Measurements from ENCODE around the gene C3AR1. TPM values are rescaled to one million over a fixed set of nuclear protein-coding genes. Genes with fewer than 3 reads are reported as not detected.
"Not testable (repeated sequence)": the region's sequence is repeated elsewhere in the genome, so short reads cannot be mapped to it uniquely, and the experiment has no call there.

C3AR1 gene
- 0.50 and 0.62 TPM in 2 replicates for total RNA-seq

DNA sequence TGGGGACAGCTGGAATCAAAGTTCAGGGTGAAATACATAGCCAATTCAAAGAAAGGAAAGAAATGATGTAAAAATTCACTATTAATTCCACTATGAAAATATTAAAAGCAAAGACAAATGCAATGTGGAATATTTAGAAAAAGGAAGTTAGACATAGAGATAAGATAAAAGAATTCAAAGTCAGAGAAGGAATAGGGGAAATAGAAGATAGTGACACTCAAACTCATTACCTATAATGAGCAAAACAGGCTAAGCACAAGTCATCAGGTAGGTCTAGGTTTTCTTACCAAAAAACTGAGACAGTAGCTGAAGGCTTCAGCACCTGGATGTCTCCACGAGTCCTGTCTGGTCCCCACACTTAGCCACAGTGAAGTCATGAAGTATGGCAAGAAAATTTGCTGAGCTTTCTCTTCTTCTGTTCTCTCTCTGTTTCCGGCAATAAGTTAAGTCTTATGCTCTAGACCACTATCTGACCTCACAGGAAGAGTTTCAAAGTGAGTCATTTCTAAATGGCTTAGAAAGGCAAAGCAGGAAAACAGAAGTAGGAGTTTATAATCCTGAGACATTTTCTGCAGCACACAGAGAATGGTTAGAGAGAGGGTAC is at the start of gene C3AR1:
C3AR1 (minus strand) TSS at position 369 of the 604 bp plus-strand sequence. CDS start 6,174 bp downstream, outside the sequence.
- peak; percentile 37 for DNase-seq (ENCODE audit: low spot score)
- Mint-ChIP-seq H3K9me3 (no peaks in the 10 kb centered on the region), H3K27ac (peak within 1 kb of the TSS; percentile 62), H3K4me3 (ENCODE audit: low read depth) (peak within 1 kb of the TSS; percentile 37), H3K27me3 (ENCODE audit: low read depth) (no peaks in the 10 kb centered on the region), H3K4me1 (ENCODE audit: low read depth) (peaks cover 32% of the 10 kb centered on the region), H3K36me3 (ENCODE audit: low read depth) (no peaks in the 10 kb centered on the region)
- intact Hi-C loops (cut with micrococcal nuclease) = loop anchor here (1.0 kb wide), 1 partner anchor 16 kb away; the partner anchor contains the start of gene NECAP1

DNA sequence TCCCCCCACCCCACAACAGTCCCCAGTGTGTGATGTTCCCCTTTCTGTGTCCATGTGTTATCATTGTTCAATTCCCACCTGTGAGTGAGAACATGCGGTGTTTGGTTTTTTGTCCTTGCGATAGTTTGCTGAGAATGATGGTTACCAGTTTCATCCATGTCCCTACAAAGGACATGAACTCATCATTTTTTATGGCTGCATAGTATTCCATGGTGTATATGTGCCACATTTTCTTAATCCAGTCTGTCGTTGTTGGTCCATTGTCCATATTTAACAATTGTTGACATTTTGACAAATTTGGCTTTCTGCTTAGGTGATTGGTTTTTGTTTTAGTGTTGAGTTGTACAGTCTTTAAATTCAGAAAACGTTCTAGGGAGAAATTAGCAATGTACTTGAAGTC is 47.0 kb upstream of the C3AR1 start:
- H3K27me3 Mint-ChIP-seq (ENCODE audit: low read depth); H3K27ac Mint-ChIP-seq; intact Hi-C loops (cut with micrococcal nuclease); H3K4me1 Mint-ChIP-seq (ENCODE audit: low read depth); H3K9me3 Mint-ChIP-seq; H3K36me3 Mint-ChIP-seq (ENCODE audit: low read depth); H3K4me3 Mint-ChIP-seq (ENCODE audit: low read depth); DNase-seq (ENCODE audit: low spot score): not testable (repeated sequence)

DNA sequence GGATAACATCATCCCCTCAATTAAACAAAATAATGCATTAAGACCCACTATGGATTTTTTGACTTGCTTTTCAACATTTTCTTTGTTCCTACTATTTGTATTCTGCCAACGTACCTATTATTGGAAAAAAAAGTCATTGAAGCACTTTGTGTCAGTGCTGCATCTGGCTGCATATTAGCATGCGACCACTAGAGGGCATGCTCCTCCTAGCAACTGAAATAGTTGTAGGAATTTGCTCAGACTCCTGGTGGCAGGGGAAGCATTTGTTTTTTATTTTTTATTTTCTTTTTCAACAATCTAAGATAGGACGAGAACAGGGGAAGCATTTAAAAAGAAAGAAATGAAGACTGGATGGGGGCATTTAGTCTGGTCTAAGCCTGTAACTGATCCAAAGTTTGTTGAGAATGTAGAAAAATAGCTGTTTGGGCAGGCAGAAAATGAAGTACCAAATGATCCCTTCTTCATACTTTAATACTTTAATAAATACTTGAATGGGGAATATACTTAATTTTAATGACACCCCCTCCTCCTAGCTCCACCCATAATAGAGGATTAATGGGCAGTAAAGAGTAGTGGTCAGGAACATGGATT is 42.7 kb upstream of the C3AR1 start:
- Mint-ChIP-seq H3K4me3 (ENCODE audit: low read depth) (no peak overlapping the region), H3K27me3 (ENCODE audit: low read depth) (no peaks in the 10 kb centered on the region), H3K9me3 (peaks cover 11% of the 10 kb centered on the region), H3K36me3 (ENCODE audit: low read depth) (peaks cover 18% of the 10 kb centered on the region), H3K4me1 (ENCODE audit: low read depth) (peaks cover 9% of the 10 kb centered on the region), H3K27ac (no peak overlapping the region)
- intact Hi-C loops (cut with micrococcal nuclease) = loop anchor here (1.0 kb wide), 1 partner anchor 128 kb away; no protein-coding TSS in a partner anchor
- peak; percentile 66 for DNase-seq (ENCODE audit: low spot score)

DNA sequence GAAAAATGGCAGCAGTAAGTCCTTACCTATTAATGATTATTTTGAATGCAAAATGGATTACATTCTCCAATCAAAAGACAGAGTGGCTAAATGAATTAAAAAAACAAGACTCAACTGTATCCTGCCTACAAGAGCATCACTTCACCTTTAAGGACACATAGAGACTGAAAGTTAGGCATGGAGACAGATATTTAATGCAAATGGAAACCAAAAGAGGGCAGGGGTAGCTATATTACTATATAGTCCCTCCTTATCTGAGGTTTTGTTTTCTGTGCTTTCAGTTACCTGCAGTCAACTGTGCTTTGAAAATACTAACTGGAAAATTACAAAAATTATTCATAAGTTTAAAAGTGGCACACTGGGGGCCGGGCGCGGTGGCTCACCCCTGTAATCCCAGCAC is 33.1 kb upstream of the C3AR1 start:
- Mint-ChIP-seq H3K27me3 (ENCODE audit: low read depth) (no peaks in the 10 kb centered on the region), H3K4me3 (ENCODE audit: low read depth) (no peak overlapping the region), H3K36me3 (ENCODE audit: low read depth) (peaks cover 55% of the 10 kb centered on the region), H3K4me1 (ENCODE audit: low read depth) (peaks cover 22% of the 10 kb centered on the region), H3K27ac (no peak overlapping the region), H3K9me3 (no peaks in the 10 kb centered on the region)
- intact Hi-C loops (cut with micrococcal nuclease) = no loop called here
- no peak for DNase-seq (ENCODE audit: low spot score)

DNA sequence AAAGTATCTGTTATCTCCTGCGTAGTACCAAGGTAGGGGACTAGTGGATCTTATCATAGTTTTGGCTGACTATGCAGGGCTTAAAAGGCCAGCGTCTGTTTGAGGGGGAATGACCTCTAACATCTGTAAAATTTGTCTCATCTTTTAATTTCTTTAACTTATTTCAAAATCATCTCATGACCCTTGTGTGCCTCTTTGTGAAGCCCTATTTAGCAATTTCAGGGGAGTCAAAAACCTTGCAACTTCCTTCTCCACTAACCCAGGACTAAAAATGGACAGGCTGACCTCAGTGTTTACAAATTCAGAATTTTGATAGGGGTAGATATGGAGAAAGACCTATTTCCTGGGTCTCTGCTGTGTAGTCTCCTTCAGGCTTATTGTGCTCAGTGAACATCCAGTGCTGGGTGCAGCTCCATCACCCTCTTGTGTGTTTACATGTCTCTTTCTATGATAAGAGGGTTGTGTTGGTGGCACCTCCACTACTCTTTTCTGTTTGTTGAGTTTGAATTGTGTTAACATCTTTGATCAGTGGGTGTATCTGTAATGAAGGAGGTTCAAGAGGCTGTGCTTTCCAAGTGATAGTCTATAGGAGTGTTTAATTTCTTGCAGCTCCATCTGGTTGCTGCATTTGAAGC is 30.2 kb upstream of the C3AR1 start:
- Mint-ChIP-seq H3K4me3 (ENCODE audit: low read depth) (no peak overlapping the region), H3K27me3 (ENCODE audit: low read depth) (no peaks in the 10 kb centered on the region), H3K9me3 (no peaks in the 10 kb centered on the region), H3K27ac (no peak overlapping the region), H3K36me3 (ENCODE audit: low read depth) (peaks cover 81% of the 10 kb centered on the region), H3K4me1 (ENCODE audit: low read depth) (peaks cover 20% of the 10 kb centered on the region)
- no peak for DNase-seq (ENCODE audit: low spot score)
- intact Hi-C loops (cut with micrococcal nuclease) = no loop called here

DNA sequence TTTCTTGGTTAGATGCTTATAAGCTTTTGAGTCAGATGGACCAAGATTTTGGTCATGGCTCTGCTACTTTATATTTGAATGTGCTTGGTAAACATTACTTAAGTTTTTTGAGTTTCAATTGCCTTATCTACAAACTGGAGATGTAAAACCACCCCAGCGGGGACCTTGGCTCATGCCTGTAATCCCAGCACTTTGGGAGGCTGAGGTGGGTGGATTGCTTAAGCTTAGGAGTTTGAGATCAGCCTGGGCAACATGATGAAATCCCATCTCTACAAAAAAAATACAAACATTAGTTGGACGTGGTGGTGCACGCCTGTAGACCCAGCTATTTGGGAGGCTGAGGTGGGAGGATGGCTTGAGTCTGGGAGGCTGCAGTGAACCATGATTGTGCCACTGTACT is 27.1 kb upstream of the C3AR1 start:
- no peaks in the 10 kb centered on the region for H3K9me3 Mint-ChIP-seq
- intact Hi-C loops (cut with micrococcal nuclease) = no loop called here
- no peak for DNase-seq (ENCODE audit: low spot score)
- no peak overlapping the region for H3K4me3 Mint-ChIP-seq (ENCODE audit: low read depth)
- no peak overlapping the region for H3K27ac Mint-ChIP-seq
- H3K4me1 Mint-ChIP-seq (ENCODE audit: low read depth) = peaks cover 21% of the 10 kb centered on the region
- H3K36me3 Mint-ChIP-seq (ENCODE audit: low read depth) = peaks cover 78% of the 10 kb centered on the region
- H3K27me3 Mint-ChIP-seq (ENCODE audit: low read depth) = no peaks in the 10 kb centered on the region

DNA sequence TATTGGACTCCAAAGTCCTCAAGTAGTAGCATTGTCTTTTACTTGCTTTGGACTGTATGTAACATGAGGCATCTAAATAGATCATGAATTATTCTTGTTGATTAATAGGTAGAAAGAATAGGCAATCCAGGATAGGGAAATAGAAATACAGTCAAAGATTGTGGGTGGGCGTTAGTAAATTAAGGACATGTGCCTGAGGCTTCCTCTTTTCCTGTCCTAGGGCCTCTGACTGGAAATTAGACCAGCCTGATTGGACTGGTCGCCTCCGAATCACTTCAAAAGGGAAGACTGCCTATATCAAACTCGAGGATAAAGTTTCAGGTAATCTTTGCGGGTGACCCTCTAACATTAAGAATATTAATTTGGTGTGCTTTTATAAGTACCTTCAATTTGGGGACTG is 23.6 kb upstream of the C3AR1 start:
- intact Hi-C loops (cut with micrococcal nuclease) = loop anchor here (10.0 kb wide), 1 partner anchor 155 kb away; no protein-coding TSS in a partner anchor
- no peak for DNase-seq (ENCODE audit: low spot score)

DNA sequence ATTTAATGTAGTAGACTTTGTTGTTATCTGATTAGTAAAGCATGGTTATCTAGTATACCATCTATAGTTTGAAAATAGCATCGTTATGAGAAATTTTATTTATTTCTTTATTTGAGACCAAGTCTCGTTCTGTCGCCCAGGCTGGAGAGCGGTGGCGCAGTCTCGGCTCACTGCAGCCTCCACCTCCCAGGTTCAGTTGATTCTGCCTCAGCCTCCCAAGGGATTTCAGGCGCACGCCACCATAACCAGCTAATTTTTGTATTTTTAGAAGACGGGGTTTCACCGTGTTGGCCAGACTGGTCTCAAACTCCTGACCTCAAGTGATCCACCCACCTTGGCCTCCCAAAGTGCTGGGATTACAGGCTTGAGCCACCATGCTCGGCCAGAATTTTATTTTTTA is 23.1 kb upstream of the C3AR1 start:
- H3K9me3 Mint-ChIP-seq; H3K4me3 Mint-ChIP-seq (ENCODE audit: low read depth); DNase-seq (ENCODE audit: low spot score); H3K27ac Mint-ChIP-seq; H3K27me3 Mint-ChIP-seq (ENCODE audit: low read depth): not testable (repeated sequence)
- intact Hi-C loops (cut with micrococcal nuclease) = loop anchor here (10.0 kb wide), 1 partner anchor 156 kb away; no protein-coding TSS in a partner anchor
- H3K36me3 Mint-ChIP-seq (ENCODE audit: low read depth) = peaks cover 61% of the 10 kb centered on the region
- H3K4me1 Mint-ChIP-seq (ENCODE audit: low read depth) = peaks cover 26% of the 10 kb centered on the region

More for the DNA sequence above, 23.6 kb upstream of the C3AR1 start:
- Mint-ChIP-seq H3K27ac (no peak overlapping the region), H3K36me3 (ENCODE audit: low read depth) (peaks cover 60% of the 10 kb centered on the region), H3K4me3 (ENCODE audit: low read depth) (no peak overlapping the region), H3K4me1 (ENCODE audit: low read depth) (peaks cover 21% of the 10 kb centered on the region), H3K27me3 (ENCODE audit: low read depth) (no peaks in the 10 kb centered on the region), H3K9me3 (no peaks in the 10 kb centered on the region)

DNA sequence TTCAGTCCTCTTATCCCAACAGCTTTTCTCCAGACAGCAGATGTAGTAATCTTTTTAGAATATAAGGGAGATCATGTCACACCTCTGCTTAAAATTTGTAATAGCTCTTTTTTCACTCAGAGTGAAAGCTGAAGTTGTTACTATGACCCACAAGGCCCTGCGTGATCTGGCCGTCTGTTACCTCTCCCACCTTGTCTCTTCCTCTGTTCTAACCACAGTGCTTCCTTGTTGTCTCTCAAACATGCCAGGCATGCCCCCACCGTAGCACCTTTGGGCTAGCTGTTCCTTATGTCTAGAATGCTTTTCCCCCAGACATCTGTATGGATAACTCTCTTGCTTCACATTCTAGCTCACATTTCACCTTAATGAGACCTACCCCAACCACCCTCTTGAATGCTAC is 22.4 kb upstream of the C3AR1 start:
- Mint-ChIP-seq H3K27ac (peak overlapping the region; percentile 86), H3K36me3 (ENCODE audit: low read depth) (peaks cover 60% of the 10 kb centered on the region)
- peak; percentile 36 for DNase-seq (ENCODE audit: low spot score)

DNA sequence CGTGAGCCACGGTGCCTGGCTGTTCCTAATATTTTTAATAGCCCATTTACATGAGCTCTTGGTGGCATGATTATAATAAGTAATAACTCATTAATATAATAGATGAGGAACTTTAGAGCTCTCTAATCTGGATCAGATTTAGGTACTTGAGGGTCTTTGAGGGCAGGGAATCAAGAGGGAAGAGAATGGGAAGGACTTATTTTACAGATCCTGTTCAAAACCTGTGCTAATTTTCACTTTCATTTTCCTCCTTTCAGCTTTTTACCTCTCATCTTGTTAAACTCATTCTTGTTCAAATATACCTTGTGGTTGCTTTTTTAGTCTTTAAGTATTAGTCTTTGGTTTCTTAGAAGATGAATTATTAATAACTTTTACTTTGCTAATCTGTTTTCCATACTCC is 21.5 kb upstream of the C3AR1 start:
- peak overlapping the region; percentile 72 for H3K4me3 Mint-ChIP-seq (ENCODE audit: low read depth)
- H3K36me3 Mint-ChIP-seq (ENCODE audit: low read depth) = peaks cover 52% of the 10 kb centered on the region
- H3K4me1 Mint-ChIP-seq (ENCODE audit: low read depth) = peaks cover 33% of the 10 kb centered on the region
- DNase-seq (ENCODE audit: low spot score) = no peak
- no peaks in the 10 kb centered on the region for H3K9me3 Mint-ChIP-seq
- intact Hi-C loops (cut with micrococcal nuclease) = loop anchor here (10.0 kb wide), 1 partner anchor 157 kb away; no protein-coding TSS in a partner anchor
- H3K27me3 Mint-ChIP-seq (ENCODE audit: low read depth) = no peaks in the 10 kb centered on the region
- peak overlapping the region; percentile 86 for H3K27ac Mint-ChIP-seq

More for the DNA sequence above, 22.4 kb upstream of the C3AR1 start:
- Mint-ChIP-seq H3K27me3 (ENCODE audit: low read depth) (no peaks in the 10 kb centered on the region), H3K4me1 (ENCODE audit: low read depth) (peaks cover 31% of the 10 kb centered on the region), H3K9me3 (no peaks in the 10 kb centered on the region), H3K4me3 (ENCODE audit: low read depth) (peak overlapping the region; percentile 72)
- intact Hi-C loops (cut with micrococcal nuclease) = loop anchor here (10.0 kb wide), 1 partner anchor 156 kb away; no protein-coding TSS in a partner anchor

DNA sequence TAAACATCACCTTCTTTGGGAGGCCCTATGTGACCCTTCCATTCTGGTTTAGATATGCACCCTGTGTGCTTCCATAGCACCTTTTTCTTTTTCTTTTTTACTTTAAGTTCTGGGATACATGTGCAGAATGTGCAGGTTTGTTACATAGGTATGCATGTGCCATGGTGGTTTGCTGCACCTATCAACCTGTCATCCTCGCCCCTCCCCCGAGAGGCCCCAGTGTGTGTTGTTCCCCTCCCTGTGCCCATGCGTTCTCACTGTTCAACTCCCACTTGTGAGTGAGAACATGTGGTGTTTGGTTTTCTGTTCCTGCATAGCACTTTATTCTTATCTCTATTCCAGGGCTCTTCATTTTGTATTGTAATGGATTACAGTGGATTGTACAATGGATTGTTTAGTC is 18.2 kb upstream of the C3AR1 start:
- intact Hi-C loops (cut with micrococcal nuclease) = loop anchor here (5.0 to 10.0 kb wide), 2 partner anchors 147 to 160 kb away; partner anchors contain the start of gene SLC2A3
- H3K9me3 Mint-ChIP-seq; DNase-seq (ENCODE audit: low spot score); H3K27me3 Mint-ChIP-seq (ENCODE audit: low read depth): not testable (repeated sequence)
- H3K4me3 Mint-ChIP-seq (ENCODE audit: low read depth) = peak overlapping the region; percentile 98
- H3K36me3 Mint-ChIP-seq (ENCODE audit: low read depth) = peaks cover 22% of the 10 kb centered on the region
- H3K4me1 Mint-ChIP-seq (ENCODE audit: low read depth) = peaks cover 47% of the 10 kb centered on the region
- H3K27ac Mint-ChIP-seq = peak overlapping the region; percentile 99

DNA sequence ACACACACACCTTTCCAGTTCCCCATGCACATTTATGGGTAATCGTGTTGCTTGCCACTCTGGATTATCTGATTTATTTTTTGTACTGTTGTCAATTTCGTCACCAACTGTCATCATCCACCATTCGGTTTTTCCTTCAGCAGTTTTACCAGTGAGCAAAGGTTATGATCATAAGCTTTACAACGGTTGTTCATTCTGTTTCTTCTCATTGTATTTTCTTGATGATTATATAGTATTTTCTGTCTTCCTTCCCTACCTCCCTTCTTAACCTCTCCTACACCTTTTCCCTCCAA is 16.6 kb upstream of the C3AR1 start:
- peaks cover 18% of the 10 kb centered on the region for H3K36me3 Mint-ChIP-seq (ENCODE audit: low read depth)
- H3K9me3 Mint-ChIP-seq = no peaks in the 10 kb centered on the region
- H3K27ac Mint-ChIP-seq = peak overlapping the region; percentile 99
- H3K4me3 Mint-ChIP-seq (ENCODE audit: low read depth) = peak overlapping the region; percentile 98
- H3K4me1 Mint-ChIP-seq (ENCODE audit: low read depth) = peaks cover 36% of the 10 kb centered on the region
- H3K27me3 Mint-ChIP-seq (ENCODE audit: low read depth) = no peaks in the 10 kb centered on the region
- DNase-seq (ENCODE audit: low spot score) = no peak
- intact Hi-C loops (cut with micrococcal nuclease) = loop anchor here (1.0 to 10.0 kb wide), 6 partner anchors 16 to 162 kb away; partner anchors contain the start of genes C3AR1 and SLC2A3
